ENCODE data around the gene POU3F1.

The POU3F1 gene

GRCh38 chr1:38003261-38004250, 43.0 kb downstream of the POU3F1 start:
- Histone ChIP-seq H3K4me1 (ENCODE audit: control insufficient read depth, insufficient read depth, low read length) (peaks cover 42% of the 10 kb centered on the region), H3K4me3 (ENCODE audit: low read length) (no peak overlapping the region), H3K9ac (ENCODE audit: low read length) (peak overlapping the region; percentile 30), H3K9me3 (ENCODE audit: control insufficient read depth, low read length) (no peaks in the 10 kb centered on the region), H3K27me3 (ENCODE audit: control insufficient read depth, insufficient read depth, low read length) (peaks cover 16% of the 10 kb centered on the region), H3K36me3 (ENCODE audit: control insufficient read depth, insufficient read depth, low read length) (no peaks in the 10 kb centered on the region)

- Histone ChIP-seq H3K9ac (ENCODE audit: low read length) (peak overlapping the region; percentile 3), H3K4me3 (ENCODE audit: low read length) (no peak overlapping the region), H3K4me1 (ENCODE audit: control insufficient read depth, insufficient read depth, low read length) (peaks cover 58% of the 10 kb centered on the region), H3K36me3 (ENCODE audit: control insufficient read depth, insufficient read depth, low read length) (no peaks in the 10 kb centered on the region), H3K27me3 (ENCODE audit: control insufficient read depth, insufficient read depth, low read length) (peaks cover 16% of the 10 kb centered on the region), H3K9me3 (ENCODE audit: control insufficient read depth, low read length) (no peaks in the 10 kb centered on the region)
Measured at GRCh38 chr1:38000529-38001455, 45.8 kb downstream of the POU3F1 start.

GRCh38 chr1:38000233-38000528, 46.4 kb downstream of the POU3F1 start:
- H3K36me3 ChIP-seq (ENCODE audit: control insufficient read depth, insufficient read depth, low read length), result no peaks in the 10 kb centered on the region
- H3K4me1 ChIP-seq (ENCODE audit: control insufficient read depth, insufficient read depth, low read length), result peaks cover 60% of the 10 kb centered on the region
- no peak overlapping the region for H3K4me3 ChIP-seq (ENCODE audit: low read length)
- H3K9ac ChIP-seq (ENCODE audit: low read length), result peak overlapping the region; percentile 3
- peaks cover 16% of the 10 kb centered on the region for H3K27me3 ChIP-seq (ENCODE audit: control insufficient read depth, insufficient read depth, low read length)
- H3K9me3 ChIP-seq (ENCODE audit: control insufficient read depth, low read length), result no peaks in the 10 kb centered on the region

GRCh38 chr1:37999430-38000232, 47.0 kb downstream of the POU3F1 start:
- Histone ChIP-seq H3K36me3 (ENCODE audit: control insufficient read depth, insufficient read depth, low read length) (no peaks in the 10 kb centered on the region), H3K4me1 (ENCODE audit: control insufficient read depth, insufficient read depth, low read length) (peaks cover 64% of the 10 kb centered on the region), H3K27me3 (ENCODE audit: control insufficient read depth, insufficient read depth, low read length) (peaks cover 14% of the 10 kb centered on the region), H3K9me3 (ENCODE audit: control insufficient read depth, low read length) (no peaks in the 10 kb centered on the region), H3K9ac (ENCODE audit: low read length) (peak overlapping the region; percentile 3), H3K4me3 (ENCODE audit: low read length) (no peak overlapping the region)

- Histone ChIP-seq H3K36me3 (ENCODE audit: control insufficient read depth, insufficient read depth, low read length) (no peaks in the 10 kb centered on the region), H3K27me3 (ENCODE audit: control insufficient read depth, insufficient read depth, low read length) (peaks cover 8% of the 10 kb centered on the region), H3K9ac (ENCODE audit: low read length) (peak overlapping the region; percentile 16), H3K9me3 (ENCODE audit: control insufficient read depth, low read length) (no peaks in the 10 kb centered on the region), H3K4me3 (ENCODE audit: low read length) (no peak overlapping the region), H3K4me1 (ENCODE audit: control insufficient read depth, insufficient read depth, low read length) (peaks cover 60% of the 10 kb centered on the region)
Measured at GRCh38 chr1:37998913-37999429, 47.6 kb downstream of the POU3F1 start.

GRCh38 chr1:37998089-37998808, 48.3 kb downstream of the POU3F1 start:
- peaks cover 54% of the 10 kb centered on the region for H3K4me1 ChIP-seq (ENCODE audit: control insufficient read depth, insufficient read depth, low read length)
- no peaks in the 10 kb centered on the region for H3K36me3 ChIP-seq (ENCODE audit: control insufficient read depth, insufficient read depth, low read length)
- peak overlapping the region; percentile 16 for H3K9ac ChIP-seq (ENCODE audit: low read length)
- H3K9me3 ChIP-seq (ENCODE audit: control insufficient read depth, low read length), result no peaks in the 10 kb centered on the region
- peaks cover under 1% of the 10 kb centered on the region for H3K27me3 ChIP-seq (ENCODE audit: control insufficient read depth, insufficient read depth, low read length)
- H3K4me3 ChIP-seq (ENCODE audit: low read length), result no peak overlapping the region

- Histone ChIP-seq H3K9me3 (ENCODE audit: control insufficient read depth, low read length) (no peaks in the 10 kb centered on the region), H3K9ac (ENCODE audit: low read length) (no peak overlapping the region), H3K4me3 (ENCODE audit: low read length) (no peak overlapping the region), H3K4me1 (ENCODE audit: control insufficient read depth, insufficient read depth, low read length) (peaks cover 53% of the 10 kb centered on the region), H3K27me3 (ENCODE audit: control insufficient read depth, insufficient read depth, low read length) (no peaks in the 10 kb centered on the region), H3K36me3 (ENCODE audit: control insufficient read depth, insufficient read depth, low read length) (no peaks in the 10 kb centered on the region)
Measured at GRCh38 chr1:37997256-37998088, 49.1 kb downstream of the POU3F1 start.

- peaks cover 44% of the 10 kb centered on the region for H3K4me1 ChIP-seq (ENCODE audit: control insufficient read depth, insufficient read depth, low read length)
- no peaks in the 10 kb centered on the region for H3K27me3 ChIP-seq (ENCODE audit: control insufficient read depth, insufficient read depth, low read length)
- H3K9ac ChIP-seq (ENCODE audit: low read length), result peak overlapping the region; percentile 74
- no peaks in the 10 kb centered on the region for H3K9me3 ChIP-seq (ENCODE audit: control insufficient read depth, low read length)
- no peaks in the 10 kb centered on the region for H3K36me3 ChIP-seq (ENCODE audit: control insufficient read depth, insufficient read depth, low read length)
- H3K4me3 ChIP-seq (ENCODE audit: low read length), result peak overlapping the region; percentile 46
Measured at GRCh38 chr1:37995751-37996345, 50.7 kb downstream of the POU3F1 start.

GRCh38 chr1:37994886-37995566, 51.6 kb downstream of the POU3F1 start:
- H3K4me3 ChIP-seq (ENCODE audit: low read length), result peak overlapping the region; percentile 37

More at GRCh38 chr1:37994886-37995566, 51.6 kb downstream of the POU3F1 start:
- no peaks in the 10 kb centered on the region for H3K9me3 ChIP-seq (ENCODE audit: control insufficient read depth, low read length)
- peak overlapping the region; percentile 41 for H3K9ac ChIP-seq (ENCODE audit: low read length)
- peaks cover 42% of the 10 kb centered on the region for H3K4me1 ChIP-seq (ENCODE audit: control insufficient read depth, insufficient read depth, low read length)
- no peaks in the 10 kb centered on the region for H3K36me3 ChIP-seq (ENCODE audit: control insufficient read depth, insufficient read depth, low read length)
- H3K27me3 ChIP-seq (ENCODE audit: control insufficient read depth, insufficient read depth, low read length), result no peaks in the 10 kb centered on the region
